ENCODE data around the gene WDR86.

DNA sequence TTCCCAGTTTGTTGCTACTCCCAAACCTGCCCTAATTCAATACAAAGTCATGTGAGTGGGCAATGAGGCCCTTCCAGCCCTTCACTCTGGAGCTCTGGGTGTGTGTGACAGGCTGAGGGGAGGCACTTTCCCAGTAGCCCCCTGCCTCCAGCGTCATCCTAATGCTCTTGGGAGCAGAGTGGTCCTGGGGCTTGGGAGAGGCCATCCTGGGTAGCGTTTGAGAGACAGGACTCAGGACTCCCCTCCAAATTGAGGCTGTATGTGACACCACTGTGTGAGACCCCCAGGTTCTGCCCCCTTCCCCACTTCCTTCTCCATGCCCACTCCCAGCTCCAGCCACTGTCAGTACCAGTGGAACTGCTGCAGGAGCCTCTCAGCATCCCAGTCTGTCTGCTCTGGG is 36.6 kb upstream of the WDR86 start:
- TF ChIP-seq SP1 (IDR thresholded peaks at IDR 0.05), result no peak
- TF ChIP-seq, protein P1, sequence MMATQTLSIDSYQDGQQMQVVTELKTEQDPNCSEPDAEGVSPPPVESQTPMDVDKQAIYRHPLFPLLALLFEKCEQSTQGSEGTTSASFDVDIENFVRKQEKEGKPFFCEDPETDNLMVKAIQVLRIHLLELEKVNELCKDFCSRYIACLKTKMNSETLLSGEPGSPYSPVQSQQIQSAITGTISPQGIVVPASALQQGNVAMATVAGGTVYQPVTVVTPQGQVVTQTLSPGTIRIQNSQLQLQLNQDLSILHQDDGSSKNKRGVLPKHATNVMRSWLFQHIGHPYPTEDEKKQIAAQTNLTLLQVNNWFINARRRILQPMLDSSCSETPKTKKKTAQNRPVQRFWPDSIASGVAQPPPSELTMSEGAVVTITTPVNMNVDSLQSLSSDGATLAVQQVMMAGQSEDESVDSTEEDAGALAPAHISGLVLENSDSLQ (IDR thresholded peaks at IDR 0.05), result no peak
- TF ChIP-seq SUZ12 (IDR thresholded peaks at IDR 0.05), result no peak
- TF ChIP-seq LEF1 (IDR thresholded peaks at IDR 0.05; ENCODE audit: borderline replicate concordance), result no peak
- no peak for TF ChIP-seq TARDBP (IDR thresholded peaks at IDR 0.05)
- TF ChIP-seq FOXM1 (IDR thresholded peaks at IDR 0.05; ENCODE audit: borderline replicate concordance), result no peak
- no peak for TF ChIP-seq FOXA1 (IDR thresholded peaks at IDR 0.05)
- no peak for TF ChIP-seq FOXK2 (IDR thresholded peaks at IDR 0.05)
- no peak for TF ChIP-seq CTBP1 (IDR thresholded peaks at IDR 0.05; ENCODE audit: borderline replicate concordance)
- TF ChIP-seq NFRKB (IDR thresholded peaks at IDR 0.05), result no peak
- no peak for TF ChIP-seq ZNF384 (IDR thresholded peaks at IDR 0.05)
- no peak for TF ChIP-seq ARNT (IDR thresholded peaks at IDR 0.05)
- TF ChIP-seq BHLHE40 (IDR thresholded peaks at IDR 0.05; ENCODE audit: borderline replicate concordance), result no peak
- no peak for TF ChIP-seq HDGF (IDR thresholded peaks at IDR 0.05; ENCODE audit: borderline replicate concordance)

Measured in HEK293T (cell line).